ENCODE data around the gene PATJ.

Gene PATJ

GRCh38 chr1:62064829-62065407 is 322.6 kb downstream of the PATJ start:
- TF ChIP-seq CTCF (IDR thresholded peaks at IDR 0.05), result no peak
- no peak overlapping the region for H3K27ac ChIP-seq
- H3K27me3 ChIP-seq, result no peaks in the 10 kb centered on the region
- H3K36me3 ChIP-seq, result no peaks in the 10 kb centered on the region
- H3K9me3 ChIP-seq, result no peaks in the 10 kb centered on the region
- H3K4me3 ChIP-seq (ENCODE audit: low read depth in 1 of 2, low read length in 1 of 2), result no peak overlapping the region
- H3K4me1 ChIP-seq (ENCODE audit: control insufficient read depth in 1 of 2, insufficient read depth in 1 of 2, low read depth in 1 of 2, low read length in 1 of 2), result no peaks in the 10 kb centered on the region

GRCh38 chr1:62066713-62067112 is 324.4 kb downstream of the PATJ start:
- Histone ChIP-seq H3K9me3 (no peaks in the 10 kb centered on the region), H3K27me3 (no peaks in the 10 kb centered on the region)
- no peak for TF ChIP-seq CTCF (IDR thresholded peaks at IDR 0.05)

GRCh38 chr1:62068416-62068843 is 326.1 kb downstream of the PATJ start:
- H3K27ac ChIP-seq, result no peak overlapping the region
- TF ChIP-seq CTCF (IDR thresholded peaks at IDR 0.05), result no peak

More at GRCh38 chr1:62066713-62067112, 324.4 kb downstream of the PATJ start:
- no peaks in the 10 kb centered on the region for H3K36me3 ChIP-seq
- H3K4me1 ChIP-seq (ENCODE audit: control insufficient read depth in 1 of 2, insufficient read depth in 1 of 2, low read depth in 1 of 2, low read length in 1 of 2), result no peaks in the 10 kb centered on the region
- no peak overlapping the region for H3K4me3 ChIP-seq (ENCODE audit: low read depth in 1 of 2, low read length in 1 of 2)
- H3K27ac ChIP-seq, result no peak overlapping the region

GRCh38 chr1:62068978-62069377 is 326.7 kb downstream of the PATJ start:
- no peaks in the 10 kb centered on the region for H3K4me1 ChIP-seq (ENCODE audit: control insufficient read depth in 1 of 2, insufficient read depth in 1 of 2, low read depth in 1 of 2, low read length in 1 of 2)
- H3K27me3 ChIP-seq, result no peaks in the 10 kb centered on the region
- no peak overlapping the region for H3K4me3 ChIP-seq (ENCODE audit: low read depth in 1 of 2, low read length in 1 of 2)
- TF ChIP-seq CTCF (IDR thresholded peaks at IDR 0.05), result no peak
- no peaks in the 10 kb centered on the region for H3K36me3 ChIP-seq
- no peak overlapping the region for H3K27ac ChIP-seq
- H3K9me3 ChIP-seq, result no peaks in the 10 kb centered on the region

More at GRCh38 chr1:62068416-62068843, 326.1 kb downstream of the PATJ start:
- no peaks in the 10 kb centered on the region for H3K9me3 ChIP-seq
- H3K27me3 ChIP-seq, result no peaks in the 10 kb centered on the region
- H3K4me1 ChIP-seq (ENCODE audit: control insufficient read depth in 1 of 2, insufficient read depth in 1 of 2, low read depth in 1 of 2, low read length in 1 of 2), result no peaks in the 10 kb centered on the region
- H3K4me3 ChIP-seq (ENCODE audit: low read depth in 1 of 2, low read length in 1 of 2), result no peak overlapping the region
- no peaks in the 10 kb centered on the region for H3K36me3 ChIP-seq

GRCh38 chr1:62070384-62071011 is 328.2 kb downstream of the PATJ start:
- Histone ChIP-seq H3K9me3 (no peaks in the 10 kb centered on the region), H3K36me3 (no peaks in the 10 kb centered on the region), H3K4me3 (ENCODE audit: low read depth in 1 of 2, low read length in 1 of 2) (no peak overlapping the region), H3K4me1 (ENCODE audit: control insufficient read depth in 1 of 2, insufficient read depth in 1 of 2, low read depth in 1 of 2, low read length in 1 of 2) (no peaks in the 10 kb centered on the region), H3K27ac (no peak overlapping the region), H3K27me3 (no peaks in the 10 kb centered on the region)
- TF ChIP-seq CTCF (IDR thresholded peaks at IDR 0.05), result no peak

Measured in neutrophil (primary cell).